CD4-positive, alpha-beta T cell (primary cell): Measurements from ENCODE around the gene COL5A1. TPM values are rescaled to one million over a fixed set of nuclear protein-coding genes. Genes with fewer than 3 reads are reported as not detected.

Experiments
- ATAC-seq: fragments of 200-7000 bp; cut with Tn5 transposase; one replicate; pipeline ENCODE4 v1.10.0; 2022; ENCODE audit warnings: mild to moderate bottlenecking; ENCODE audit not compliant: poor library complexity
- CTCF ChIA-PET: fragments of 350-600 bp; sonication (Branson Sonifier 250); formaldehyde crosslinking; loops from one replicate; lab custom pipeline; 2021; ENCODE audit warnings: antibody characterized with exemption, inconsistent platforms; lab: Charles Lee
- POLR2A ChIA-PET: fragments of 350-600 bp; sonication (Branson Sonifier 250); formaldehyde crosslinking; loops from one replicate; lab custom pipeline; 2021; ENCODE audit warnings: antibody characterized with exemption, inconsistent platforms; lab: Charles Lee
- DNase-seq, 14 experiments: peaks; one replicate each; pipeline ENCODE4 v3.0.0-alpha.2; 2013 to 2020; ENCODE audit warnings: mixed read lengths in 2 of 14
- H3K27ac ChIP-seq, 2 donors: one replicate each; pipeline versions ENCODE4 v1.5.1 to v1.7.0; 2013; ENCODE audit warnings: low read length in 2 of 2, low read depth in 1 of 2, mild to moderate bottlenecking in 1 of 2
- H3K27me3 ChIP-seq, 2 experiments: 1 replicate in 1 of 2; 2 replicates in 1 of 2; pipeline versions ENCODE4 v1.6.1 to v1.7.0; 2013; ENCODE audit warnings: low read length in 2 of 2, control low read depth in 1 of 2, mild to moderate bottlenecking in 1 of 2, moderate library complexity in 1 of 2; ENCODE audit not compliant: insufficient read depth in 2 of 2, control insufficient read depth in 1 of 2
- H3K36me3 ChIP-seq: one replicate; pipeline ENCODE4 v1.6.1; 2013; ENCODE audit warnings: low read length, control low read depth; ENCODE audit not compliant: insufficient read depth
- H3K4me1 ChIP-seq: one replicate; pipeline ENCODE4 v1.6.1; 2013; ENCODE audit warnings: low read length, control low read depth; ENCODE audit not compliant: insufficient read depth
- H3K4me3 ChIP-seq: one replicate; pipeline ENCODE4 v1.5.1; 2013; ENCODE audit warnings: mild to moderate bottlenecking, low read length, moderate library complexity
- H3K9me3 ChIP-seq, 2 experiments: 1 replicate in 1 of 2; 2 replicates in 1 of 2; pipeline versions ENCODE4 v1.6.1 to v1.7.0; 2013; ENCODE audit warnings: low read length in 2 of 2, mild to moderate bottlenecking in 2 of 2, control low read depth in 1 of 2, moderate library complexity in 1 of 2; ENCODE audit not compliant: control insufficient read depth in 1 of 2, insufficient read depth in 1 of 2
- H3K27ac Mint-ChIP-seq: one replicate; pipeline ENCODE4 v1.8.0; 2020; ENCODE audit warnings: mixed read lengths
- H3K27me3 Mint-ChIP-seq: one replicate; pipeline ENCODE4 v1.8.0; 2021; ENCODE audit warnings: mixed read lengths
- H3K36me3 Mint-ChIP-seq: one replicate; pipeline ENCODE4 v1.8.0; 2021; ENCODE audit warnings: low read depth, mixed read lengths
- H3K4me1 Mint-ChIP-seq: one replicate; pipeline ENCODE4 v1.8.0; 2021; ENCODE audit warnings: low read depth, mixed read lengths
- H3K4me3 Mint-ChIP-seq: one replicate; pipeline ENCODE4 v1.8.0; 2020; ENCODE audit warnings: mild to moderate bottlenecking, mixed read lengths
- H3K9me3 Mint-ChIP-seq: one replicate; pipeline ENCODE4 v1.8.0; 2020; ENCODE audit warnings: mixed read lengths
- intact Hi-C, 2 experiments: fragments of 100-400 bp; cut with DNase I in 1 of 2; cut with micrococcal nuclease in 1 of 2; formaldehyde crosslinking; loops; one replicate each; pipeline versions ENCODE4 v1.15.1 to v1.9.0; 2023 to 2025; cut with DNase I, micrococcal nuclease
- total RNA-seq, 174 experiments: library from RNA in 2 of 174; stranded (reverse) in 2 of 174; gene quantifications; one replicate each; pipeline ENCODE4 v1.2.3 and lab custom pipeline; 2021 to 2026
- TF ChIP-seq, protein P1 (sequence below): fragments of 200-600 bp; IDR thresholded peaks from one replicate; pipeline ENCODE4 v1.8.0; 2022; ENCODE audit warnings: antibody characterized with exemption, mild to moderate bottlenecking

Gene COL5A1
- total RNA-seq, 2 experiments from 2014 or later: 0.41 to 0.50 TPM

DNA sequence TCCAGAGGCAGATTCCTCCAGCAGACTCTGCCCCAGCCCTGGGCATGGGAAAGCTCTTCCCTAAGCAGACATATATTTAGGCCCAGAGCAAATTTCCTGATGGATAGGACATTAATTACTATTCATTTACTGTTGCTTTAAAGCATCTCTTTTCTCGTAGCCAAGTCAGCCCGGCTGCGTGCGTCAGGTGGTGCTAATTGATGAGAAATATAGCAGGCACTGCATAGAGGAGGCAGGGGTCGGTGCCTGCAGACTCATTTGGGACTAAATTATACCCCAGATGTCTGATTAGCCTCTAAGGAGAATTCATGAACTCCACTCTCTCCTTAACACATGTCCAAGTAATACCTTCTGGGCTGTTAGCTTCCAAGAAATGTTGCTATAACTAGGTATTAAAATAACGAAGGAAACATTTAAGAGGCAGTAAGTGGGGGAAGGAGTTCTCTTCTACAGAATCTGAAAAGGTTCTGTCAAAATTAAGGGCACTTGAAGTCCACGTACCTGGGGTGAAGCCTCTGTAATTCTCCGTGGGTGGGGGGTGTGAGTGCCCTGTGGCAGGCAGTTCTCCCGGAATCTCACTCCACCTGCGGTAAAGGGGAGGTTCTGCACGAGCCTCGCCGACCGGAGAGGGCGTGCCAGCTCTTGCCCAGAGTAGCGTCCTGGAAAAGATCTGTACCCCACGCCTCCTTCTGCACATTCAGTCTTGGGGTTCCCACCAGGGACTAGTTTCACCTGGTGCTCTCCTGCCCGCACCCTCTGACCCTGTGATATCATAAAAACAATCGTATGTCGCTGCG is 123.1 kb downstream of the COL5A1 start:
- TF ChIP-seq, protein P1, sequence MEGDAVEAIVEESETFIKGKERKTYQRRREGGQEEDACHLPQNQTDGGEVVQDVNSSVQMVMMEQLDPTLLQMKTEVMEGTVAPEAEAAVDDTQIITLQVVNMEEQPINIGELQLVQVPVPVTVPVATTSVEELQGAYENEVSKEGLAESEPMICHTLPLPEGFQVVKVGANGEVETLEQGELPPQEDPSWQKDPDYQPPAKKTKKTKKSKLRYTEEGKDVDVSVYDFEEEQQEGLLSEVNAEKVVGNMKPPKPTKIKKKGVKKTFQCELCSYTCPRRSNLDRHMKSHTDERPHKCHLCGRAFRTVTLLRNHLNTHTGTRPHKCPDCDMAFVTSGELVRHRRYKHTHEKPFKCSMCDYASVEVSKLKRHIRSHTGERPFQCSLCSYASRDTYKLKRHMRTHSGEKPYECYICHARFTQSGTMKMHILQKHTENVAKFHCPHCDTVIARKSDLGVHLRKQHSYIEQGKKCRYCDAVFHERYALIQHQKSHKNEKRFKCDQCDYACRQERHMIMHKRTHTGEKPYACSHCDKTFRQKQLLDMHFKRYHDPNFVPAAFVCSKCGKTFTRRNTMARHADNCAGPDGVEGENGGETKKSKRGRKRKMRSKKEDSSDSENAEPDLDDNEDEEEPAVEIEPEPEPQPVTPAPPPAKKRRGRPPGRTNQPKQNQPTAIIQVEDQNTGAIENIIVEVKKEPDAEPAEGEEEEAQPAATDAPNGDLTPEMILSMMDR: no peak
- Histone ChIP-seq H3K27ac (no peak overlapping the region), H3K9me3 (no peaks in the 10 kb centered on the region), H3K4me1 (no peaks in the 10 kb centered on the region), H3K4me3 (no peak overlapping the region), H3K36me3 (no peaks in the 10 kb centered on the region), H3K27me3 (peaks cover 0 to 5% of the 10 kb centered on the region in 2 experiments)
- H3K4me1 Mint-ChIP-seq: no peaks in the 10 kb centered on the region
- ATAC-seq (no peak), DNase-seq (no peak)
- no peak overlapping the region for H3K27ac Mint-ChIP-seq
- H3K4me3 Mint-ChIP-seq: no peak overlapping the region
- peaks cover 5% of the 10 kb centered on the region for H3K27me3 Mint-ChIP-seq
- ChIA-PET POLR2A (no interaction called here), CTCF (no interaction called here)
- no peaks in the 10 kb centered on the region for H3K9me3 Mint-ChIP-seq
- no peaks in the 10 kb centered on the region for H3K36me3 Mint-ChIP-seq
- intact Hi-C loops: no loop called here

DNA sequence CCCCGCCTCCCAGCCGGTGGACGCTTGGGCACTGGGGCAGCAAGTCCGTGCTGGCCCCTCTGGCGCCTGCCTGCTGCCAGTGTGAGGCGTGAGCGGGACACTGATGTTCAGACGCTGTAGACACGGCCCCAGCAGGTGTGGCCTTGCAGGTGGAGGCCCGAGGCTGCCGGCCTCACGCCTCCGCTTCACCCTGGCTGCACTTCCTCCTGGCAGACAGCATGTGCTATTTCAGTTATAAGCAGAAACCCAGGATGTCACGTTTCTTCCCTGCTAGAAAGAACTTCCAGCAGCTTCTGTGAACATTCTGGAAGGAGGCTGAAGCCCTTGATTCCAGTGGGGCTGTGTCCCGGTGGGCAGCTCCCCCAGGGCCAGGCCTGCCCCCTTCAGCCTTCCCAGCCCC is 124.2 kb downstream of the COL5A1 start:
- H3K4me1 Mint-ChIP-seq: no peaks in the 10 kb centered on the region
- no peaks in the 10 kb centered on the region for H3K9me3 ChIP-seq
- no peak overlapping the region for H3K4me3 Mint-ChIP-seq
- no peaks in the 10 kb centered on the region for H3K36me3 ChIP-seq
- ATAC-seq (no peak), DNase-seq (no peak)
- intact Hi-C loops: no loop called here
- no peak overlapping the region for H3K27ac Mint-ChIP-seq
- TF ChIP-seq, protein P1: no peak
- CTCF ChIA-PET: no interaction called here
- H3K4me3 ChIP-seq: no peak overlapping the region
- H3K9me3 Mint-ChIP-seq: no peaks in the 10 kb centered on the region
- no peaks in the 10 kb centered on the region for H3K4me1 ChIP-seq
- no peak overlapping the region for H3K27ac ChIP-seq
- peaks cover 0 to 5% of the 10 kb centered on the region in 2 experiments for H3K27me3 ChIP-seq
- H3K36me3 Mint-ChIP-seq: no peaks in the 10 kb centered on the region
- H3K27me3 Mint-ChIP-seq: peaks cover 5% of the 10 kb centered on the region
- POLR2A ChIA-PET: no interaction called here

DNA sequence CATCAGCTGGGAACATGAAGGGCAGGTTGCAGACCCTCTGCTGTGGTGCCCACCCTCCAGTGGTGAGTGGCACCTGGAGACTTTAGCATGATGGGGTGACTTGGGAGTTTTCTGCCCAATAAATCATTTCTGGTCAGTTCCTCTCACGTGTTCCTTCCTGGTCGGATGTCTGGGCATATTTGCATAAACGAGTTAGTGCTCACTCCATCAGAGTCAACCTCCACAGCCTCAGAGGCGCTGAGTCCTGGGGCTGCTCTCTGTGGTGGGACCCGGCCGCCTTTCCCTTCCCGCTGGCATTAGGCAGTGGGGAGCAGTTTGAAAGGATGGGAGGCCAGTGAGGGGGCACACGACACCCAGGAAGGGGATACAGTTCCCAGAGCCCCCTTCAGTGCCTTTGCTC is 125.0 kb downstream of the COL5A1 start:
- no peak overlapping the region for H3K4me3 Mint-ChIP-seq
- CTCF ChIA-PET: no interaction called here
- H3K36me3 ChIP-seq: no peaks in the 10 kb centered on the region
- intact Hi-C loops: no loop called here
- H3K4me1 ChIP-seq: no peaks in the 10 kb centered on the region
- H3K27me3 Mint-ChIP-seq: peaks cover 9% of the 10 kb centered on the region
- no peak overlapping the region for H3K27ac Mint-ChIP-seq
- no peak overlapping the region for H3K27ac ChIP-seq
- POLR2A ChIA-PET: no interaction called here
- H3K4me3 ChIP-seq: no peak overlapping the region
- H3K9me3 Mint-ChIP-seq: no peaks in the 10 kb centered on the region
- H3K9me3 ChIP-seq: no peaks in the 10 kb centered on the region
- no peaks in the 10 kb centered on the region for H3K4me1 Mint-ChIP-seq
- no peaks in the 10 kb centered on the region for H3K36me3 Mint-ChIP-seq
- peaks cover 0 to 5% of the 10 kb centered on the region in 2 experiments for H3K27me3 ChIP-seq
- DNase-seq: no peak
- TF ChIP-seq, protein P1: no peak
- no peak for ATAC-seq
